ENCODE measurements around the gene SHISA9.

DNA sequence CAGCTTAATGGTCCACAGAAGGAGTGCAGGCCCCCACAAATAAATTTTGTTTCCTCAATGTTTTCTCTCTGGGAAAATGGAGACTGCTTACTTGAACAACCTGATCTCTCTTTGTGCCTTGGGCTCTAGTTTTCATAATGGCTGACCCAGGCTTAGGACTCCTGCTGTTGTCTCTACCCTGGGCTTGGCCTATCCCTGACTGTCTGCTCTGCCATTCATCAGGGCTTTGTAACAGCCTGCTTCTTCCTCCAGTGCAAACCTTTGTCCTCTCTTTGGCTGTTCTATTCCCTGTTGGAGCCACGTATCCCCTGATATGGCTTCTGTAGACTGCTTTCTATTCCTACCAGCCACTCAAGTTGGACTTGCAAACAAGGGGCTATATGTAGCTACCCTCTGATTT, 139.8 kb downstream of the SHISA9 start:
- TF ChIP-seq, protein P1, sequence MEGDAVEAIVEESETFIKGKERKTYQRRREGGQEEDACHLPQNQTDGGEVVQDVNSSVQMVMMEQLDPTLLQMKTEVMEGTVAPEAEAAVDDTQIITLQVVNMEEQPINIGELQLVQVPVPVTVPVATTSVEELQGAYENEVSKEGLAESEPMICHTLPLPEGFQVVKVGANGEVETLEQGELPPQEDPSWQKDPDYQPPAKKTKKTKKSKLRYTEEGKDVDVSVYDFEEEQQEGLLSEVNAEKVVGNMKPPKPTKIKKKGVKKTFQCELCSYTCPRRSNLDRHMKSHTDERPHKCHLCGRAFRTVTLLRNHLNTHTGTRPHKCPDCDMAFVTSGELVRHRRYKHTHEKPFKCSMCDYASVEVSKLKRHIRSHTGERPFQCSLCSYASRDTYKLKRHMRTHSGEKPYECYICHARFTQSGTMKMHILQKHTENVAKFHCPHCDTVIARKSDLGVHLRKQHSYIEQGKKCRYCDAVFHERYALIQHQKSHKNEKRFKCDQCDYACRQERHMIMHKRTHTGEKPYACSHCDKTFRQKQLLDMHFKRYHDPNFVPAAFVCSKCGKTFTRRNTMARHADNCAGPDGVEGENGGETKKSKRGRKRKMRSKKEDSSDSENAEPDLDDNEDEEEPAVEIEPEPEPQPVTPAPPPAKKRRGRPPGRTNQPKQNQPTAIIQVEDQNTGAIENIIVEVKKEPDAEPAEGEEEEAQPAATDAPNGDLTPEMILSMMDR (IDR thresholded peaks at IDR 0.05), result no peak
- TF ChIP-seq EZH2 (IDR thresholded peaks at IDR 0.05) (no peak), EZH2phosphoT487 (IDR thresholded peaks at IDR 0.05) (no peak)

Measured in neural progenitor cell (in vitro differentiated cells).